ENCODE results near the gene ZC3H7A. TPM values are rescaled to one million over a fixed set of nuclear protein-coding genes. Genes with fewer than 3 reads are reported as not detected.

ZC3H7A gene
- total RNA-seq, 1 donor from 2014 or later = 163 TPM

GRCh38 chr16:11748404-11749254 lies 48.4 kb downstream of the ZC3H7A start:
- H3K36me3 Mint-ChIP-seq (ENCODE audit: low read depth) = peaks cover 51% of the 10 kb centered on the region
- ChIA-PET POLR2A (interaction anchor here (0.9 kb wide), 1 partner anchor 9 kb away, joined by 3 read pairs; no protein-coding TSS in a partner anchor), CTCF (no interaction called here)
- ATAC-seq (ENCODE audit: low read depth) (no peak), DNase-seq (no peak)
- no peaks in the 10 kb centered on the region for H3K27me3 Mint-ChIP-seq
- H3K4me3 Mint-ChIP-seq = no peak overlapping the region
- no peaks in the 10 kb centered on the region for H3K9me3 Mint-ChIP-seq
- TF ChIP-seq CTCF (IDR thresholded peaks at IDR 0.05) = no peak
- peak overlapping the region; percentile 6 for H3K27ac Mint-ChIP-seq
- intact Hi-C loops (cut with micrococcal nuclease) = no loop called here
- H3K4me1 Mint-ChIP-seq = peaks cover 8% of the 10 kb centered on the region

- no peaks in the 10 kb centered on the region for H3K9me3 Mint-ChIP-seq
- H3K4me1 Mint-ChIP-seq = peaks cover 13% of the 10 kb centered on the region
- ChIA-PET CTCF (no interaction called here), POLR2A (interaction anchor here (2.1 kb wide), 1 partner anchor 49 kb away, joined by 6 read pairs; the partner anchor contains the start of gene ZC3H7A)
- ATAC-seq (ENCODE audit: low read depth) (no peak), DNase-seq (no peak)
- TF ChIP-seq CTCF (IDR thresholded peaks at IDR 0.05) = no peak
- H3K36me3 Mint-ChIP-seq (ENCODE audit: low read depth) = peaks cover 46% of the 10 kb centered on the region
- intact Hi-C loops (cut with micrococcal nuclease) = no loop called here
- H3K27me3 Mint-ChIP-seq = no peaks in the 10 kb centered on the region
- H3K27ac Mint-ChIP-seq = peak overlapping the region; percentile 6
- no peak overlapping the region for H3K4me3 Mint-ChIP-seq
These were observed 49.1 kb downstream of the ZC3H7A start for GRCh38 chr16:11747949-11748403.

- TF ChIP-seq CTCF (IDR thresholded peaks at IDR 0.05) = no peak
- H3K27ac Mint-ChIP-seq = peak overlapping the region; percentile 89
These were observed 53.0 kb downstream of the ZC3H7A start for GRCh38 chr16:11744075-11744470.

GRCh38 chr16:11743308-11744074 lies 53.6 kb downstream of the ZC3H7A start:
- intact Hi-C loops (cut with micrococcal nuclease) = loop anchor here (1.0 to 2.0 kb wide), 3 partner anchors 25 to 55 kb away; no protein-coding TSS in a partner anchor
- POLR2A ChIA-PET = interaction anchor here (0.6 to 6.1 kb wide), 28 partner anchors 8 to 1000 kb away, joined by 3 to 151 read pairs (median 7); partner anchors contain the start of genes LITAF, NUBP1, RSL1D1 and ZC3H7A
- Mint-ChIP-seq H3K27ac (peak overlapping the region; percentile 89), H3K4me3 (peak overlapping the region; percentile 89), H3K4me1 (peaks cover 50% of the 10 kb centered on the region), H3K36me3 (ENCODE audit: low read depth) (peaks cover 31% of the 10 kb centered on the region), H3K27me3 (no peaks in the 10 kb centered on the region), H3K9me3 (no peaks in the 10 kb centered on the region)
- CTCF ChIA-PET = interaction anchor here (0.9 to 3.7 kb wide), 7 partner anchors 12 to 763 kb away, joined by 3 to 32 read pairs (median 3); partner anchors contain the start of gene ZC3H7A
- TF ChIP-seq CTCF (IDR thresholded peaks at IDR 0.05) = no peak
- ATAC-seq (ENCODE audit: low read depth) (no peak), DNase-seq (no peak)

More at GRCh38 chr16:11744075-11744470, 53.0 kb downstream of the ZC3H7A start:
- Mint-ChIP-seq H3K4me3 (peak overlapping the region; percentile 89), H3K4me1 (peaks cover 44% of the 10 kb centered on the region), H3K27me3 (no peaks in the 10 kb centered on the region), H3K9me3 (no peaks in the 10 kb centered on the region), H3K36me3 (ENCODE audit: low read depth) (peaks cover 32% of the 10 kb centered on the region)
- no peak for ATAC-seq (ENCODE audit: low read depth)
- no peak for DNase-seq
- POLR2A ChIA-PET = interaction anchor here (0.6 to 6.1 kb wide), 10 partner anchors 9 to 1000 kb away, joined by 3 to 151 read pairs (median 12); partner anchors contain the start of genes NUBP1, RSL1D1 and ZC3H7A
- CTCF ChIA-PET = interaction anchor here (1.0 to 3.7 kb wide), 3 partner anchors 53 to 764 kb away, joined by 3 to 32 read pairs (median 3); partner anchors contain the start of gene ZC3H7A
- intact Hi-C loops (cut with micrococcal nuclease) = no loop called here
